ENCODE data around the gene HAUS7. TPM values are rescaled to one million over a fixed set of nuclear protein-coding genes. Genes with fewer than 3 reads are reported as not detected.

The HAUS7 gene
- total RNA-seq, 1 experiment from 2014 or later: 29.8 TPM

DNA sequence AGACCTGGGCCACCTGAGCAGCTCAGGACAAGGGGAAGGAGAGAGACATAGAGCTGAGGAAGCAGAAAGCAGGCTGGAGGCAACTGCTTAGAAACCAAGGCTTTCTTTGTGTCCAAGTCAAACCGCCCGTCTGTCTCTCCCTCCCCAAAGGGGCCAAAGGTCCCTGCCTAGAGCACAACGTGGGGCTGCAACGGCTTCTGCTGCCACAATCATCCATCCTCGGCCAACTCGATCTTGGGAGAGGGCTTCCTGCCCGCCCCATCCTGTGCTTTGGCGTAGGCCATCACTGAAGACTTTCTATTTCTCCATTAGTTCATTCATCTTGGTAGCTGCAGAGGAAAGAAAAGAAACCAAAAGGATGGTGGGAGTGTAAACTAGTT is 22.8 kb downstream of the HAUS7 start:
- Histone ChIP-seq H3K9me3 (replicated peaks) (no peaks in the 10 kb centered on the region), H3K27ac (no peak overlapping the region), H3K4me3 (no peak overlapping the region), H3K4me1 (no peaks in the 10 kb centered on the region), H3K36me3 (no peaks in the 10 kb centered on the region), H3K27me3 (no peaks in the 10 kb centered on the region)
- DNase-seq: no peak

DNA sequence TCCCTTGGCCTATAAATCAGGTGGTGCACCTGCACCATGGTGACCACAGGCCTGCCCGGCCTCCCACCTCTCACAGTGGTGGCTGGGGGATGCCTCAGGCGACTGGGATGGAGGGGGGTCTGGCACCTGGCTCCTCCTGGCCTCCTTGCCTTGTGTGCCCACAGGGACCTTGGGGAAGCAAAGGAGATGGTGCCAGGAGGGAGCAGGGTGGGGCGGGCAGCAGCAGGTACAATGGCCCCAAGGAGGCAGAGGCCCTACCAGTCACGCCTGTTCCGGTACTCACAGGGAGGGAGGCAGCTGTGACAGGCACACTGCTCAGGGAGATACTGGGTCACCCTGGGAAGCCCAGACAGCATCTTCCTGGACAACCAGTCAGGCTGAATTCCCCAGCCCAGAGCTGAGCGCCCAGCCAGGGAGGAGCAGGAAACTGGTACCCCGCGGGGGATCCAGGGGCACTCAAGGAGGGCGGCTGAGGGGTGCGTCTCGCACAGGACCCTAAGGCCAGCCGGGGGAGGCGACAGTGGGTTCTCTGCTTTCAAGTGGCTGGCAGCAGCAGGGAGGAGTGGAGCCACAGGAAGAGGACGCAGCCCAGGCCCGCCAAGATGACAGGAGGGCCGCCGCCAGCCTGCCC is 23.3 kb downstream of the HAUS7 start:
- H3K4me1 ChIP-seq: no peaks in the 10 kb centered on the region
- DNase-seq: no peak
- no peak overlapping the region for H3K4me3 ChIP-seq
- no peaks in the 10 kb centered on the region for H3K36me3 ChIP-seq
- no peaks in the 10 kb centered on the region for H3K27me3 ChIP-seq
- H3K9me3 ChIP-seq (replicated peaks): no peaks in the 10 kb centered on the region
- H3K27ac ChIP-seq: no peak overlapping the region

DNA sequence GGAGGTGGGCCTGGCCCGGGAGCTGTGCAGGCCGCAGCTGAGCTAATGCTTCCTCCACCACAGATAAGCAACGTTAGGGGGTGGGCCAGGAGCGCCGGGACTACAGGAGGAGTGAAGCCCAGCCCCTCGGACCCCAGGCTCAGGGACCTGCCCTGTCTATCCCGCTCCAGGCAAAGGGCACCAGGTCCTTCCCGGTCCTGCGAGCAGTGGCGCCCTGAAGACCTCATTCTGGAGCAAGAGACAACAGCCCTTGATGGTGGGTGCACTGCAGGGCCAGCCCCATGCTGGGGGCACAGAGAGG is 23.8 kb downstream of the HAUS7 start:
- H3K27ac ChIP-seq: no peak overlapping the region
- no peaks in the 10 kb centered on the region for H3K27me3 ChIP-seq
- DNase-seq: no peak
- no peaks in the 10 kb centered on the region for H3K9me3 ChIP-seq (replicated peaks)
- H3K4me1 ChIP-seq: no peaks in the 10 kb centered on the region
- H3K4me3 ChIP-seq: no peak overlapping the region
- no peaks in the 10 kb centered on the region for H3K36me3 ChIP-seq

DNA sequence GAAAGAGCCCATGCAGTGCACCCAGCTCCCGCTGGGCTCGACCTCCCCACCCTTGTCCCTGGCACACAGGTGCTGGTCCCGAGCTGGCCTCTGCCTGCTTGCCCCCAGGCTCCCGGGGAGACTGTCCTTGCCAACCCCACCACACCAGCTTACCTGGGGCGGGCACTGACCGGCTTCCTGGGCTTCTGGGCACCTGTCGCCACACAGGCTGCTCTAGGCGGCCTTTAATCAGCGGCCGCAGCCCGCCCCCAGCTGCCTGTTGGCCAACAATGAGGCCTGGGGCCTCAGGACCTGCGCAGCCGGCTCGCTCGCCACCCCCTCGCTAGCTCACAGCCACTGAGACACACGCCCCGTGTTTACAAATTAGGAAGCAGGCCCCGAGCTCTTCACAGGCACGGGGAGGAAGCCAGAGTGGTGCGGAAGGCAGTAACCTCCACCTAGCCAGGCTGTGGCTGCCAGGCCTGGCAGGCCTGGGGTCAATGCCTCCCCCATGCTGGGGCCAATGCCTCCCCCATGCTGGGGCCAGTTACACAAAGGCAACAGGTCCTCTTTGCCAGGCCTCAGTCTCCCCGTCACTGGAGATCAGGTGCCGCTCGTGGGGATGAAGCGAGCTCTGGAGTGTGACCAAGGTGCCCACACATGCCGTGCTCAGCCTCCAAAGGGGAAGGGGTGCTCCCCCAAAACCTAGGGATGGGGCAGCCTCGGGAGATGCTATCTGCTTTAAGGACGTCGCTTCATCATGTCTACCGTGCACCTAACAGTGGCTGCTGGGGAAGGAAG is 24.3 kb downstream of the HAUS7 start, which contains the start of gene TREX2:
Gene TREX2 (minus strand): TSS at position 201 of the 780 bp plus-strand sequence. CDS start 626 bp downstream, outside the sequence.
- Histone ChIP-seq H3K27me3 (no peaks in the 10 kb centered on the region), H3K4me1 (no peaks in the 10 kb centered on the region), H3K4me3 (no peak within 1 kb of the TSS), H3K9me3 (replicated peaks) (no peaks in the 10 kb centered on the region), H3K36me3 (no peaks in the 10 kb centered on the region), H3K27ac (no peak within 1 kb of the TSS)
- DNase-seq: no peak

DNA sequence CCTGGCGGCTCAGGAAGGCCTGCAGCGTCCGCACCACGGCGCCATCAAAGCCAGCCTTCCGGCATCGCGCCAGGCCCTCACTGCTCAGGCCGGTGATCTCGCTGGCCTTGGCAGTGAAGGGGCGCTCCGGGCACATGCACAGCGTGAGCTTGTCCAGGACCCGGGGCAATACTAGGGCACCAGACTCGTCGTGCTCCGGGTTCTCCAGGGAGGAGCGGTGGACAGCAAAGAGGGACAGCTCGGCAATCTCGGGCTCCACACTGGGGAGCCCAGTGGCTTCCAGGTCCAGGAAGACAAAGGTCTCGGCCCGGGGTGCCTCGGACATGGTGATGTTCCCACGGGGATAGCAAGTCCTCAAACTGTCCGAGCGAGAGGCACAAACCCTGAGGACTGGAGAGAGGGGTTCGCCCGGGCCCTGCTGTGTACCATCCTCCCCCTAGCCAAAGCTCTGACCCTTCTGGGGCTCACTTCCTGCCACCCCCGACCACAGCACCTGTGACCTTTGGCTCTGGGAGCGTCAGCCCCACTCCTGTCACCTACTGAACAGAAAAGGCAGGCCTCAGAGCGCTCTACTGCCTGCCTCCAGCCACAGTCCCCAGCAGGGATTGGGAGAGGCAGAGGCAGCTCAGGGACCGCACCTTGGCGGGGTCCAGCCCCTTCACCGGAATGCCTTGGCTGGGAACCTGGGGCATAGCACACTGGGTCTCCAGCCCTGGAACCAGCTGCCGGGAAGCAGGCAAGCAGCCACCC is 25.1 kb downstream of the HAUS7 start:
- no peak for DNase-seq
- H3K27ac ChIP-seq: no peak overlapping the region
- H3K4me3 ChIP-seq: no peak overlapping the region
- no peaks in the 10 kb centered on the region for H3K36me3 ChIP-seq
- no peaks in the 10 kb centered on the region for H3K9me3 ChIP-seq (replicated peaks)
- no peaks in the 10 kb centered on the region for H3K27me3 ChIP-seq
- H3K4me1 ChIP-seq: no peaks in the 10 kb centered on the region

DNA sequence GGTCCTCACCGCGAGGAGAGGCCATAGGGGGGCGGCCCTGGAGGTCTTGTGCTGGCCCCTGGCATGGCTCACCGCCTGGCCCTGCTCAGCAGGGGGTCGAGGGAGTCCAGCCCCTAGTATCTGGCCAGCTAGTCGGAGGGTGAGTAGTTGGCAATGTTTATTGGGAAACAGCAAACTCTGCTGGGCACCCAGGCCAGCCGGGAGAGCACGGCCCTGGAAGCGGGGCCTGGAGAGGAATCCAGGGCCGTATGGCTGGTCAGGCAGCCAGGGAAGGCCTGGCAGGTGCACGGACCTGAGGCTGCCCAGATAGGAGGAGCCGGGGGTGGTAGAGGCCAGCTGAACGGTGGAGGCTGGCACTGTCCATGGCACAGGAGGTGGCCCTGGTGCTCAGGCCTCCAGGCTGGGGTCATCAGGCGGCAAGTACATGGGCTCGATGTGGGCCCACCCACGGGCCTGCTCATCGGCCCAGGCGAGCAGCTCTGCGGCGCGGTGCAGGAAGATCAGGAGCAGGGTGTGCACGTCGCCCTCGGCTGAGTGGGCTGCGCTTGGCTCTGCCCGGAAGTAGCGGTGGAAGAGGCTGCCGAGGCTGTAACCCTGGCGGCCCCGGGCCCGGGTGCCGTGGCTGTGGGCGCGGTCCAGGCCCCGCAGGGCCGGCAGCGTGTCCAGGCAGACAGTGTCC is 25.9 kb downstream of the HAUS7 start:
- Histone ChIP-seq H3K27me3 (no peaks in the 10 kb centered on the region), H3K4me3 (no peak overlapping the region), H3K36me3 (no peaks in the 10 kb centered on the region), H3K27ac (no peak overlapping the region), H3K9me3 (replicated peaks) (no peaks in the 10 kb centered on the region), H3K4me1 (no peaks in the 10 kb centered on the region)
- DNase-seq: no peak

DNA sequence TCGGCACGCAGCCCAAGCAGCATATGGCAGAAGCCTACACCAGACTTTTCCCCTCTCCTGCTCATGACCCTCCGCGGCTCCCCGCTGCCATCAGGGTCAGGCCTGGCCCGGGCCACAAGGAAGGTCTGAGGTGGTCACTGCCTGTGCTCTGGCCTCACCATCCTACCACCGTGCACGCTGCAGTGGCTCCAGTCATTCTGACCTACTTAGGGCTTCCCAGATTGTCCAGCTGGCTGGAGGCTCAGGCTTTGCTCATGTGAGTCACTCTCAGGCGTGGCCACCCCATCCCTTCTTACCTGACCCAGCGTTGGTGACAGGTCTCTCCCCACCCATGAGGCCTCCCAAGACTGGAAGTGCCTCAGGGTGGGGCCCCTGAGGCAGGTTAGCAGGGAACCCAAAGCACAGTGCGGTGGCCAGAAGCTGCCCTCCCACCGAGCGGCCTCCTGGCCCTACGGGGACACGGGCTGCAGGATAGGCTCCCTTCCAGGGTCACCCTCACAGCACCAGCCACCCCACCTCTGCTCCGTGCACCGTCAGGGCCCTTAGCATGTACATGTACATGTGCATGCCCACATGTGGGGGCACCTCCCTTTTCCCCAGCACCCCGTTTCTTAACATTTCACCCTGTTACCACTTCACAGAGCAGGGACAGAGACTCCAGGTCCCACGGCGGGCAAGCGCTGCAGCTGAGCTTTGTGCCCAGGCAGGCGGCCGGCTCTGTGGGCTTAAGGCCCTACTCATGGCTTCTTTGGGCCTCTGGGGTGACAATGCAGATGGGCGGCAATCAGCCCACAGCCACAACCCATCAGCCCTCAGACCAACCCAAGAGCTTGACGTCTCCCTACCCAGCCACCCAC is 26.7 kb downstream of the HAUS7 start:
- no peak for DNase-seq
- no peak overlapping the region for H3K27ac ChIP-seq
- no peaks in the 10 kb centered on the region for H3K4me1 ChIP-seq
- H3K9me3 ChIP-seq (replicated peaks): no peaks in the 10 kb centered on the region
- H3K36me3 ChIP-seq: no peaks in the 10 kb centered on the region
- no peak overlapping the region for H3K4me3 ChIP-seq
- no peaks in the 10 kb centered on the region for H3K27me3 ChIP-seq

DNA sequence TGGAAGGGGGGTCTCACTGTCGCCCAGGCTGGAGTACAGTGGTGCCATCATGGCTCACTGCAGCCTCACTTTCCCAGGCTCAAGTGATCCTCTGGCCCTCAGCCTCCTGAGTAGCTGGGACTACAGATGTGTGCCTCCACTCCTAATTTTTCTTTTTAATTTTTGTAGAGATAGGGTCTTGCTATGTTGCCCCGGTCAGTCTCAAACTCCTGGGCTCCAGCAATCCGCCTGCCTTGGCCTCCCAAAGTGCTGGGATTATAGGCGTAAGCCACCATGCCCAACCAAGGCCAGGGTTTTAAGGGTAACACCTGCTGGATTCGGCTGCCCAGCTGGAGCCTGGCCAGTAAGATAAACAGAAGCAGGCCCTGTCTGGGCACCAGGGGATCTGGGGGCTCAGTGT is 27.9 kb downstream of the HAUS7 start:
- Histone ChIP-seq H3K4me3 (no peak overlapping the region), H3K4me1 (no peaks in the 10 kb centered on the region), H3K36me3 (no peaks in the 10 kb centered on the region), H3K27ac (no peak overlapping the region), H3K9me3 (replicated peaks) (no peaks in the 10 kb centered on the region), H3K27me3 (no peaks in the 10 kb centered on the region)
- no peak for DNase-seq

DNA sequence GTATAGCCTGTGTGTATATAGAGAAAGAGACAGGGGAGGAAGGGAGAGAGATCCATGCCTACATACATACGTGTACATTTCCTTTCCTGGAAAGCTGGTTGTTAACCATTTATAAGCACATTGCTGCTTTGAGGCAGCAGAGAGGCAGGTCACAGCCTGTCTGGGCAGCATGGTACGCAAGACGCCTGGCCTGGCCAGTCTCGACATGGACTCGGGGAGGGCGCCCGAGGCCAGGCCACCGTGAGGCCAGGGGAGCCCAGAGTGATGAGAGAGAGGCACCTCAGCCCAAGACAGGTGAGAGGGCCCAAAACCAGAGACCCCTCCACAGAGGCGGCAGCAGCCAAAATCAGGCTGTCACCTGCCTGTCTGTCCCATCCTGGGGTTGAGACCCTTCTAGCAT is 28.4 kb downstream of the HAUS7 start:
- H3K9me3 ChIP-seq (replicated peaks): no peaks in the 10 kb centered on the region
- H3K27ac ChIP-seq: no peak overlapping the region
- H3K36me3 ChIP-seq: no peaks in the 10 kb centered on the region
- DNase-seq: no peak
- no peaks in the 10 kb centered on the region for H3K27me3 ChIP-seq
- H3K4me1 ChIP-seq: no peaks in the 10 kb centered on the region
- H3K4me3 ChIP-seq: no peak overlapping the region

DNA sequence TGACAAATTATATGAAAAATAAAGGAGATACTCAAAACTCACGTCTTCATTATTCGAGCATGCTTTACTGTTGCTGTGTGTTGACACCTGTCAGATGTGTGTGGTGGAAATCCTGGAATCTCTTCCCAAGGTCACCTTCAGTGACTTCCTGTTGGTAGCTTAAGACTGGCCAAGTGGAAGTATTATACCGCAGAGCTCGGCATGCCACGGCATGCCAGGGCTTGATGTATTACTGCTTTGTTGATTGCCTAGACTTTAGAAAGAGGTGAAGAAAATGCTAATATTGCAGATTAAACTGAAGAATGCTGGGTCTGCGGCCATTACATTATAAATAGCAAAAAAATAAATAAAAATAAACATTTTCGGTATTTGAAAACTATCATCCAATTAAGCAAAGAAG is 29.1 kb downstream of the HAUS7 start:
- no peak overlapping the region for H3K4me3 ChIP-seq
- DNase-seq: no peak
- no peaks in the 10 kb centered on the region for H3K4me1 ChIP-seq
- no peaks in the 10 kb centered on the region for H3K36me3 ChIP-seq
- H3K27me3 ChIP-seq: no peaks in the 10 kb centered on the region
- no peak overlapping the region for H3K27ac ChIP-seq
- no peaks in the 10 kb centered on the region for H3K9me3 ChIP-seq (replicated peaks)

DNA sequence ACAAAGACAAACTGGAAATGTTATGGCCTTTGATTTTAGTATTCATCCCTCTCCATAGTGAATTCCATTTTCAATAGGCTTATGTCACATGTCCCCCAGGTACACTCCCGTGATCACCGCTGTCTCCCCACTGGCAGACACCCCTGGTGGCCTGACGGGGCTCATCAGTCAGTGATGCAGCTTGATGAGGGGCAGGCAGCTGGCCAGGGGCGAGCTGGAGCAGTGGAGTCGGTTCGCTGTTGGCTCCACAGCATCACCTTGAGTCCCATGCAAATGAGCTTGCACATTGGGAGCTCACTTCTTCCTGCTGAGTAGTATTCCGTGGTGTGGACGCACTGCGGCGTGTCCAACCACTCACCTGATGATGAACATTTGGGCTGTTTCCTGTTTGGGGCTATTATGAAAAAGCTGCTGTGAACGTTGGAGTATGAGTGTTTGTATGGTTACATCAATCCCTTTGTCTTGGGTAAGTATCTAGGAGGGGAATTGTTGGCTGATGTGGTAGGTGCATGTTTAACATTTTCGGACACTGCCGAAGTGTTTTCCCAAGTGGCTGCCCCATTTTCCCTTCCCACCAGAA is 29.7 kb downstream of the HAUS7 start:
- DNase-seq: no peak
- H3K27me3 ChIP-seq: no peaks in the 10 kb centered on the region
- H3K4me3 ChIP-seq: no peak overlapping the region
- H3K9me3 ChIP-seq (replicated peaks): no peaks in the 10 kb centered on the region
- H3K27ac ChIP-seq: no peak overlapping the region
- no peaks in the 10 kb centered on the region for H3K4me1 ChIP-seq
- no peaks in the 10 kb centered on the region for H3K36me3 ChIP-seq

DNA sequence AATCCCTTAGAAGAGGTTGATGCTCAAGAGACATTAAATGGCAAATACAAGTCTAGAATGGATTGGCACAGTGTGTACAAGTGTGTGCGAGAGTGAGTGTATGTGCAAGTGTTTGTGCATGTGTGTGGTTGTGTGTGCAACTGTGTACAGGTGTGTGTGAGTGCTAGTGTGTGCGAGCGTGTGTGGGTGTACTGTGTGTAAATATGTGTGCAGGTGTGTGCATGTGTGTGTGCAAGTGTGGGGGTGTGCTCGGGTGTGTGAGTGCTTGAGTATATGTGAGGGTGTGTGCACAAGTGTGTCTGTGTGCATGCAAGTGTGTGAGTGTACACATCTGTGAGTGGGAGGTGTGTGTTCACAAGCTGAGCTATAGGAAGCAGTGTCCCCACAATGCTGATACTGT is 30.4 kb downstream of the HAUS7 start:
- Histone ChIP-seq H3K4me3 (no peak overlapping the region), H3K9me3 (replicated peaks) (no peaks in the 10 kb centered on the region), H3K27ac (no peak overlapping the region), H3K4me1 (no peaks in the 10 kb centered on the region), H3K27me3 (no peaks in the 10 kb centered on the region), H3K36me3 (no peaks in the 10 kb centered on the region)
- DNase-seq: no peak

DNA sequence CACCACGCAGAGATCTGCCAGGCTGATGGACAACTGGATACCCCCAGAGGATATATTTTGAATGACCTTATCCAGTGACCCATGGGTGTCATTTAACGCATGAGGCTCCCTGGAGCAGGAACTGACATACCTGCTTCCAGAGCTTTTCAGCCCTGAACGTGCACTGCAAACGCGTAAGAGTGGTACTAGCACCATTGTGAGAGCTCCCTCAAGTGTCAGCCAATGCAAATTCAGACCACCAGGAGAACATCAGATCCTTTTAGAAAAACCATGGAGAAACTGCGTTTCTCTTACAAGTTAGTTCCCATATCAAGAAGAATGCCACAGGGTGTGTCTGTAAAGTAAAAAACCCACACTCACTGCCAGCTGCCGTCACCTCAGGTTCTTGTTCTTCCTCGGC is 31.8 kb downstream of the HAUS7 start:
- H3K27ac ChIP-seq: no peak overlapping the region
- H3K9me3 ChIP-seq (replicated peaks): no peaks in the 10 kb centered on the region
- H3K4me3 ChIP-seq: no peak overlapping the region
- no peaks in the 10 kb centered on the region for H3K4me1 ChIP-seq
- H3K36me3 ChIP-seq: no peaks in the 10 kb centered on the region
- no peak for DNase-seq
- no peaks in the 10 kb centered on the region for H3K27me3 ChIP-seq

DNA sequence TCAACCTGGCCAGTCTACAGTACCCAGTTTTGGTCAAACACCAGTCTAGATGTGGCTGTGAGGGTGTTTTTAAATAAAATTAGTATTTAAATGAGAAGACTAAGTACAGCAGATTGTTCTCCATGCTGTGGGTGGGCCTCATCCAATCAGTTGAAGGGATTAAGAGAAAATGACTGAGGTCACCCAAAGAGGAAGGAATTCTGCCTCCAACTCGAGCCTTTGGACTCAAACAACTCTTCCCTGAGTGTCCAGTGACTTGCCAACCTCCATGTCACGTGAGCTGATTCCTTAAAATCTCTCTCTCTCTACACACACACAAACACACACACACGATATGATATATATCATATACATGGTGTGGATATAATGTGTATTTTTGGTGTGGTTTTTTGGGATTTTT is 34.5 kb downstream of the HAUS7 start:
- no peaks in the 10 kb centered on the region for H3K9me3 ChIP-seq (replicated peaks)

More for the DNA sequence above, 34.5 kb downstream of the HAUS7 start:
- no peaks in the 10 kb centered on the region for H3K36me3 ChIP-seq
- H3K27me3 ChIP-seq: no peaks in the 10 kb centered on the region
- no peak overlapping the region for H3K27ac ChIP-seq
- H3K4me1 ChIP-seq: no peaks in the 10 kb centered on the region
- DNase-seq: no peak
- no peak overlapping the region for H3K4me3 ChIP-seq

Measured in SJCRH30 (cell line).